SHP77 (cell line): ENCODE results near the gene DDX19B.
A peak's percentile ranks its signal among the peaks of the same experiment; 100 is the strongest.
"Not testable (repeated sequence)": the region's sequence is repeated elsewhere in the genome, so short reads cannot be mapped to it uniquely, and the experiment has no call there.

ENCODE experiments used
- DNase-seq, 2 experiments: peaks; one replicate each; lab custom pipeline; 2025; lab: John Stamatoyannopoulos, UW

DDX19B gene

DNA sequence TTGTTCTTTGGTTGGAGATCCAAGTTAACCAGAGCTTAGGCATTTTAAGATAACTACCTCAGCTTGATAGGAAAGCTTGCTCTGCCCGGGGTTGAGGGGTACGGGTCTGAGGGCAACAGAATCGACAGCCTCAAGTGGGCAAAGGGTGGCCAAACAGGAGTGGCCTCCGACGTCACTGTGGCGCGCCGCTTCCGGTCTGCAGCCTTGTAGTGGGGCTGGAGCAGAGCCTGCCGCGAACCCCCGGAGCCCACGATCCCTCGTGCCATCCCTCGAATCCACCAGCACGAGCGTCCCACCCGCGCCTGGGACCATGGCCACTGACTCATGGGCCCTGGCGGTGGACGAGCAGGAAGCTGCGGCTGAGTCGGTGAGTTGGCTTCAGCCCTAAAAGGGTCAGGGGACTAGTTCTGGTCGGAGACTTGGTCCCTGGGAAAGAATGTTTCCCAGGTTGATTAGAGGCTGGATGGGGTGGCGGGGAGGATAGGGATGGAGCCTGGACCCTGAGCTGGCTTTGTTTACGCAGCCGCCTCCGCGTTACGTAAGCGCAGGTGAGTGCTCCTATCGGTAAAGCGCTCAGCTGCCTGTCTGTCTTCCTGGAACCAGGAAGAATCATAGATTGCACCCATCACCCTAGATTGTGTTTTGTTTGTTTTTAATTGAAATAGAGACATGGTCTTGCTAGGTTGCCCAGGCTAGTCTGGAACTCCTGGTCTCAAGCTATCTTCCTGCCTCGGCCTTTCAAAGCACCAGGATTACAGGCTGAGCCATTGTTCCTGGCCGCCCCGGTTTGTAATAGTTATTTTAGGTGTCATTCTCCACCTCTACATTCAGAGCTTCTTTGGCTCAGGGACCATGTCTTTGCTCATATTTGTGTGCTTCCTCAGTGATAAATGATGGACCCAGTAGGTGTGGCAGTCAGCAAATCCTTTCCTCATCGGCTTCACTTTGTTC lies at the start of gene DDX19B:
TSS of gene DDX19B (plus strand) at position 199 of the 951 bp plus-strand sequence. CDS start at position 311, 112 bp downstream.
- peak; percentile 85 to 93 for DNase-seq

DNA sequence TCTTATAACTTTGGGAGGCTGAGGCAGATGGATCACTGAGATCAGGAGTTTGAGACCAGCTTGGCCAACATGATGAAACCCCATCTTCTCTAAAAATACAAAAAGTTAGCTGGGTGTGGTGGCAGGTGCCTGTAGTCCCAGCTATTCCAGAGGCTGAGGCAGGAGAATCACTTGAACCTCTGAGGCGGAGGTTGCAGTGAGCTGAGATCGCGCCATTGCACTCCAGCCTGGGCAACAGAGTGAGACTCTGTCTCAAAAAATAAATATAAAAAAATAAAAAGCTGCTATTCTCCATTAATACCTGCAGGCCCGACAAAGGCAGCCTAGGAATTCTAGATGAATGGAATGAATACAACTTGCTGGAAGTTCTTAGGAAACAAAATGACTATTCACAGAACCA lies 49.3 kb upstream of the DDX19B start:
- not testable (repeated sequence) for DNase-seq

DNA sequence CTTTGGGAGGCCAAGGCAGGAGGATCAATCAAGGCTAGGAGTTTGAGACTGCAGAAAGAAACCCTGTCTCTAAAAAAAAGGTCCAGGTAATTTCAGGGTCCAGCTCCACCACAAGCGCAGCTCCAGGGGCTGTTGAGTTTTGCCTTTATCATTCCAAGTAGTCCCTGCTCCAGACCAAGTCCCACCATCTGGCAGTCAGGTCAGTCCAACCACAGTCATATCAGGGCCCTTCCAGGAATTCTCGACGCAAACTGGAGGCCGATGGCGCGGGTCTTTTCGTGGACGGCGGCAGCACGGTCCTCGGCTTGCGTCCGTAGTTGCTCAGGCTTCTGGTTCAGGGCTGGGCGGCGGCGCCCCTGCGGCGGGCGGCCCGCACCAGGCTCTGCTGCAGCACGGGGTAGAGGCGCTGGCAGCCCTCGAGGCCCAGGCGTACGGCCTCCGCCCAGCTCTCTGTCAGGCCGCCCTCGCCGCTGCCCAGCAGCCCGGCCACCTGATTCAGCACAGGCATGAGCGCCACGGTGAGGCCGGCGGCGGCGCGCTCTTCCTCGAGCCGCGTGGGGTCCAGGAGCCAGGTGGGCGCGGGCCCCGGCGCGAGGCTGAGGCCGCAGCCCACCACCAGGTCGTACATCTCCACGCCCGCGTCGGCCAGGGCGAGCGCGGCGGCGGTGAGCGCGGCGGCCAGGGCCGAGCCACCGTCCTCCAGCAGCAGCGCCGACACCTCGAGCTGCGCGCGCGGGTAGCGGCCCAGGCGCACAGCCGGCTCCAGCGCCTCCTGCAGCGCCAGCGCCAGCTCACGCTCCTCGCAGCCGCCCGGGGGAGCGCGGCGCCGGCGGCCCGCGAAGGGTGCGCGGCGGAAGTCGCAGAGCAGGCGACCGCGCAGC lies 48.0 kb upstream of the DDX19B start:
- DNase-seq = peak; percentile 13 to 57

DNA sequence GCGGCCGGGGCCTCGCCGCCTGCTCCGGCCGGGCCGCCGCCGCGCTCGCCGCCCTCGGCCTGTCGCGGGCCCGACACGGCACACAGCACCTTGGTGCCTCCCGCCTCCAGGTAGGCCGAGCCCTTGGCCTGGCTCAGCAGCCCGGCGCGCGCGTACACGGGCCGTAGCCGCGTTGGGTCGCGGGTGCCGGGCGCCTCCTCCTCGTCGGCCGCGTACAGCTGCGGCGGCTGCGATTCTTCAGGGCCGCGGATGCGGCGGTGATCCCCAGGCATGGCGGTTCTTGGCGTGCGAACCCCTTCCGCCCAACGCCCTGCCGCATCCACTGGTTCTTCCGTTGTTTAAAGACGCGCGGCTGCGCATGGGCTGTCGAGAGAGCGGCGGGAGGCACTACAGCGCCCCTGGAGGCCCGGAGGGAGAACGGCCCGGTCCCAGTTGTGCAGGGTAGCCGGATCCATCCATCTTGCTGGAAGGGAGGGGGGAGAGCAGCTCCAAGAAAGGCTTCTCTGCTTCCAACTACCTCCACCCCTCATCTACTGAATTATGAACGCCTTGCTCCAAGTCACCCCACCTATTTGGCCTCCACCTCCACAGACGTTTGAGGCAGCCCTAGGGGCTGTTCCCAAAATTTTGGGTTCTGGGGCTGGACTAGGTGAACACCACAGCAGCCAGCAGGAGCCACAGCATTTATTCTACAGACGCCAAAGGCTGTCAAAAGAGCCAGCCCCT lies 47.2 kb upstream of the DDX19B start, which contains the start of gene EXOSC6:
TSS of gene EXOSC6 (minus strand) at position 312 of the 726 bp plus-strand sequence. CDS start at position 272, 40 bp downstream.
- DNase-seq = peak; percentile 95 to 97

DNA sequence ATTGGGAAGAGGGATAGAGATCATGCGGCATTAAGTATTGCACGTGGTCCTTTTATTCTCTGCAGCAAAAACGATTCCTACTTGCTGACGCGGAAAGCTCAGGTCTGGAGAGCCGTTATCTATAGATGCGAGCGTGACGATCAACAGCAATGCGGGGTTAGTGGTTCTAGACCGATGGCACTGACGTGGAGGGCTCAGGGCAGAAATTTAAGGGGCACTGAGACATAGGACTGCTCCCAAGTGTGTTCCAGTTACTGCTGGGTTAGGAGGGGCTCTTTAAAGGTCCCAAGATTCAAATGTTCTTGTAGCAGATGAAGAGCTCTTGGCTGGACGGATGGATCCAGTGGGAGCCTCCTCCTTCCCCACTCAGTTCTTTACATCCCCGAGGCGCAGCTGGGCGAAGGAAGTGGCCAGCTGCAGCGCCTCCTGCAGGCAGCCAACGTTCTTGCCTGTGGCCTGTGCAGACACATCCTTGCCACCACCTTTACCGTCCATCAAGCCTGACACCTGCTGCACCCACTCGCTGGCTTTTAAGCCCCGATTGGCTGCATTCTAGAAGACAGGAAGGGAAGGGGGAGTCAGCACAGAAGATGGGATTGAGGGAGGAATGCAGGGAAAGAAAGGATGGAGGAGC lies 46.5 kb upstream of the DDX19B start:
- DNase-seq = peak; percentile 26 to 37

DNA sequence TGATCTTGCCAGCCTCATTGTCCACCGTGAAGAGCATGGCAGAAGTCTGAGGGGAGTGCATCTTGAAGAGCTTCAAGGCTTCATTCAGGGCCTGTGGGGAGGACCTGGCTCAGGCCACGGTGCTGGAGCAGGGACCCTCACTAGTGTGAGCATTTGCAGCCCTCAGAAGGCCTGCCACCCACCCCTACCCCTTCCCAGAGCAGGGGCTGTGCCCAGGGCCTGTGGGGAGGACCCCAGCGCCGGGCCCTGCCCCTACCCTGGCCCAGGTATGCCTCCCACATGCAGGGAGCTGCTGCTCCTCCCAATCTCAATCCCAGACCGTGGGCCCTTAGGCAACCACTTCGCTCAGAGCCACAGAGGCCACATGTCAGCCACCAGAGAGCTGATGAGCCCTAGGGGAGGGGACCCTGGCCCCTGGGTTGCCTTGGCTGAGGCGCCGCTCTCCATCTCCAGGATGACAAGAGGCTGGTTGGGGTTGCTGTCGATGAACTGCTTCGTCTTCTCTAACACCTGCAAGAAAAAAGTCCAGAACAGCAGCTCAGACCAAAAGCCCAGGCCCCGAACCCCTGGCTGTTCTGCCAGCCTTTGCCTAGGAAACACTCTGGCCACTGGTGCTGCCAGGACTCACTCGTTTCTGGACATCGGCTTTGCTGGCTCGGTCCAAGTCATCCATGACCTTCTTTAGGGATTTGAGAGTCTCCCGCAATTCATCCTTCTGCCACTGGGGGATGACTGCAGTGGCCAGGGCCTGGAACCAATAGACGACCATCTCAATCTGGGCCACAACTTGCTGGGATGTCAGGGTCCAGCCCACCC lies 45.5 kb upstream of the DDX19B start:
- peak; percentile 16 to 19 for DNase-seq

DNA sequence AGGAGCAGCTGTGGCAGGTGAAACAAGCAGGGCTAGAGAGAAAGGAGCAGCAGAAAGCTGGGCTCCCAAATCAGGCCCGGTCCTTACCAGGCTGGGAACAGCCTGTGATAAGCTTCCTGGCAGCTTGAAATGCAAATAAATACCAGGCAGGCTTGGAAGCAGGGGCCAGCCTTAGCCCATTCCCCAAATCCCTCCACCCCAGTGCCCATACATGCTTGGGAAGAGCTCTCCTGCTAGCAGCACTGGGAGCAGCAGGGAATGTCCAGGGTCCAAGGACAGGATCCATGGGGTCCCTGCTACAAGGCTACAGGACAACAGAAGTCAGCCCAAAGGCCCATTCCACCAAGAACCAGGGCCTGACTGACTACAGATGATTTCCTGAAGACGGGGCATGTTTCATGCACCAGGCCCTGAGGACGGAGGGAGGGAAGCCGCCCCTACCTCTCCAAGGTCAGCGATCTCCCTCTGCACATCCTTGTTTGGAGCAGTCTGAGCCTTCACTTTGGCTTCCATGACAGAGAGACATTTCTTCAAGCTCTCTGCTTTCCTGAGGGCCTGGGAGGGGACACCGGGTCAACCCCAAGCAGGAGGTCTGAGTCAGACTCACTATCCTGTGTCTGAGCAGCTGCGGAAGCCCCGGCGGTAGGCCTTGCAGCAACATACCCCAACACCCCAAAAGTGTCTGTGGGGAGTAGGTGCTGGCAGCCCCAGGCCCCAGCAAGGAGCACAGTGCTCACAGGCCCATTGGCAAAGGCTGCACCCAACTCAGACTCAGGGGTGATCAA lies 44.6 kb upstream of the DDX19B start:
- DNase-seq = no peak

DNA sequence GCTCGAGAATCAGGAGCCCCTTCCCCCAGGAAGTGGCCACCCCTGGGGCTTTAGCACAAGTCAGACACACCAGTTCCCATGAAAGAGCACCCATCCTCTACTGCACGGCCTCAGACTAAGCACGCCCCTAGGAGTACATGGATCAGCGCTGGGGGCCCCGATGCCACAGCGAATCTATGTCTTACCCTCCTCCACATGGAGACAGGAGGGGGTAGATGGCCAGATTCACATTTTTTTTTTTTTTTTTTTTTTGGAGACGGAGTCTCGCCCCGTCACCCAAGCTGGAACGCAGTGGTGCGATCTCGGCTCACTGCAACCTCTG lies 44.1 kb upstream of the DDX19B start:
- no peak for DNase-seq

DNA sequence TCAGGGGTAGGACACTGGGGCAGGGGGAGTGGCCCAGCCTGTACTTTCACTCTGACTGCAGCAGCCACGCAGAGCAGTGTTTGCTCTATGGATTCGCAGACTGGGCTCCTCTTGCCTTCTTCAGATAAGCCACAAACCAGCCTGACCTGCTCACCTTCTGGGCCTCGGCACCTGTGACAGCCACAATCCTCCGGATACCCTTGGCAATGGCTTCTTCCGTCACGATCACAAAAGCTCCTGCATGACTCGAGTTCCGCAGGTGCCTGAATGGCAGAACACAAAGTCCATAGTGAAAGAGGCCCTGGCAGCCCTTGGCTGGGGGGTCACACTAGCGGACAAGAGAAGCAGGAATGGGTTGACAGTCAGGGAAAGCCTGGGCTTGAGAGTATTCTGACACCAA lies 43.4 kb upstream of the DDX19B start:
- no peak for DNase-seq

DNA sequence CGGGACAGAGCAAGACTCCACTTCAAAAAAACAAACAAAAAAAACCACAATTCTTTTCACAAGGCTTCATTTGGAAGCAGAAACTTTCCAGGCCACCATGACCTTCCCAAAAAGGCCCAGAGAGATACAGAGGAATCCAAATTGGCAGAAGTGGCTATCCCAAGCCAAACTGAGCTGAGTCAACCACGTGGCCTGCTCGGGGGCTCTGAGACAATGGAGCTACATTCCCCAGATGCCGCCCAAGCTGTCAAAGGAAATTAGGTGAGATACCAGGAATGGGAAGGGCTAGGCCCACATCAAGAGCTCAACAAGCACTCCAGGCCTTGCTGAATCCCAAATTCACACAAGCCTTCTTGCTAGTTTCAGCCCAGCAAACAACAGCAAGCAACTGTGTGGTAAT lies 41.6 kb upstream of the DDX19B start:
- no peak for DNase-seq

DNA sequence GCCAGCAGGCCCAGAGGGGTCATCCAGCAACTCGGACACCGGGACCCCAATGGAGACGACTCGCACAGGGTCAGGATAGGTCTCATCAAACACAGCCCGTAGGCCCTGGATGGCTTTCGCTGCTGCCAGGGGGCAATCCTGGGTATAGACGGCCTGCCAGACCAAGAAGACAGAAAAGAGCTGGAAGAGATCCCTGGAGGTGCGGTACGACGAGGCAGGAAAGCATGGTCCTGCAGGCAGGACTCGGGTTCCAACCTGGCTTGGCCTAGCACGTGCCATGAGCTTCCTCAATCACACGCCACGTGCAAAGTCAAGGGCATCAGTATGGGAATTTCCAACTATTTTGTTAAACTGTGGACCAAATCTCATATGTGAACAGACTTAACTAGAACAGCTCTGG lies 40.9 kb upstream of the DDX19B start:
- no peak for DNase-seq

DNA sequence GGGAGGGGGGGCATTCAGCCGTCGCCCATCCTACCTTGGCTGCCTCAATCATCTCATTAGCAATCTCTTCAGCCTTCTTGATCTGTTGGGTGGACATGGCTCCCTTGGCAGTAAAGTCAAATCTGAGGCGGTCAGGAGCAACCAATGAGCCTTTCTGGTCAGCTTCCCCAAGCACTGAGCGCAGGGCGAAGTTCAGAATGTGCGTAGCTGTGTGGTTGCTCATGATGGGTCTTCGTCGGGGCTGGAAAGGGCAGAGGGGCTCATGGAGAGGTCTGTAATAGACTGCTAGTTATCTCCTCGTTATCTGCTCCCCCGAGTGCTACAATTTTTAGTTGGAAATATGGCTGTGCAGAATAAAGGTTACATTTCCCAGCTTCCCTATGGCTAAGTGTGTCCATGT lies 40.0 kb upstream of the DDX19B start:
- no peak for DNase-seq

DNA sequence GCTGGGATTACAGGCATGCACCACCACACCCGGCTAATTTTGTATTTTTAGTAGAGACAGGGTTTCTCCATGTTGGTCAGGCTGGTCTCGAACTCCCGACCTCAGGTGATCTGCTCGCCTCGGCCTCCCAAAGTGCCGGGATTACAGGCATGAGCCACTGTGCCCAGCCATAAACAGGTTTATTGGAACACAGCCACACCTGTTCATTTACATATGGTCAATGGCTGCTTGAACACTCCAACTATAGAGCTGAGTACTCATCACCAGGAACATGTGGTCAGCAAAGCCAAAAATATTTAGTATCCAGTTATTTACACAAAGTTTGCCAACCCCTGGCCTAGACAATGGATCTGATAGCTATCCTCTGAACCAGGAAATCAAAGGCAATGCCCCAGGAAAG lies 39.1 kb upstream of the DDX19B start:
- DNase-seq = not testable (repeated sequence)

DNA sequence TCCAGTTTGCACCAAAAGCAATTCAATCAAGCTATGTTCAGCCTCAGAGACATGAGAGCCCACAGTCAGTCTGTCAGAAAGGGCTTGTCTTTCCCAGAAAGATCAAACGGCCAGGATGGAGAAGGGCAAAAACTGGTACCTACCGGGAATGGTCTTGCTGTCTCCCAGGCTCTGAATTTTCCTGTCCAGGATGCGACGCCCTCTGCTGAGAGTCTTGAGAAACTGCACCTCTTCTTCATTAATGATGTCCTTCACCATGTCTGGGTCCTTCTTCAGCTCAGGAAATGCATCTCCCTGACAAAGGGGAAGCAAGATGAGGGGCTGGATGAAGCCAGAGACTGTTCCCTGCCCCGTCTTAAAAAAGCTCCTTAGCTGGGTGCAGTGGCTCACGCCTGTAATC lies 31.5 kb upstream of the DDX19B start:
- peak; percentile 50 to 51 for DNase-seq

DNA sequence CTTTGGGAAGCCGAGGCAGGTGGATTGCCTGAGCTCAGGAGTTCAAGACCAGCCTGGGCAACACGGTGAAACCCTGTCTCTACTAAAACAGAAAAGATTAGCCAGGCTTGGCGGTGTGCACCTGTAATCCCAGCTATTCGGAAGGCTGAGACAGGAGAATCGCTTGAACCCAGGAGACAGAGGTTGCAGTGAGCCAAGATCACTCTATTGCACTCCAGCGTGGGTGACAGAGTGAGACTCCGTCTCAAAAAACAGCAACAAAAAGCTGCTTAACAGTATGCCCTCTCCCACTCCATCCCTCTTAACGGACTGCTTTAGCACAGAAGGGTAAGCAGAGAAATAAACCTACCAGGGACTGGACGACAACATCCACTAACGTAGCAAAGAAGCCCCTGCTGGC lies 31.1 kb upstream of the DDX19B start:
- DNase-seq = not testable (repeated sequence)

DNA sequence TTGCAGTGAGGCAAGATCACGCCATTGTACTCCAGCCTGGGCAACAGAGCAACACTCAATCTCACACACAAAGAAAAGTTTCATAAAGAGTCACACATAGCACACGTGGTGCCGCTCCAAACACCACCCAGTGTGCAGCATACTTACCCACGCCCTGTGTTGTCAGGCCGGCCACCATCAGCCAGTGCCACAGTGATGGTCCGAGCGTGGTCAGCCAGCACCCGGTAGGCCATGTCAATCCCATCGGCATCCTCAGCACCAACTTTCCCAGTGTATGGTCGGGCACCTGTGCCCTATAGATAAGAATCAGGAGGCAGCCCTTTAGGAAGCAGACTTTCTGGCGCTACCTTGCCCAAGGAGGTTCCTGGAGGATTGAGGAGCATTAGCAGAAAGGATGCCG lies 29.5 kb upstream of the DDX19B start:
- DNase-seq = no peak

DNA sequence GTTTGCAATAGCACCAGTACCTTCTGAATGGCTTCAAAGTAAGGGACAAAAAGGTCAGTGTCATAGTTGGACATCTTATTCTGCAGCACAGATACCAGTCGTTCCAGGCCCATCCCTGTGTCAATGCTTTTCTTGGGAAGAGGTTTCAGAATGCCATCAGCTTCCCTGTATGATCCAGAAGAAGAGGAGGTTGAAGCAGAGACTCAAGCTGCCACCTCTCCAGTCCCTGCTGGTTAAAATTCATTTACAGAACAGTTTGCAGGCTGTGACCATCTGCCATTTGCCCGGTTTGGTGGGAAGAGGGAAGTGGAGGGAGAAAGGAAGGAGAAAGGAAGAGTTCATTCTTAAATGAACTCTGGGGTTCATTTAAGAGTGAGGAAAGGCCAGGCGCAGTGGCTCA lies 28.8 kb upstream of the DDX19B start:
- no peak for DNase-seq

DNA sequence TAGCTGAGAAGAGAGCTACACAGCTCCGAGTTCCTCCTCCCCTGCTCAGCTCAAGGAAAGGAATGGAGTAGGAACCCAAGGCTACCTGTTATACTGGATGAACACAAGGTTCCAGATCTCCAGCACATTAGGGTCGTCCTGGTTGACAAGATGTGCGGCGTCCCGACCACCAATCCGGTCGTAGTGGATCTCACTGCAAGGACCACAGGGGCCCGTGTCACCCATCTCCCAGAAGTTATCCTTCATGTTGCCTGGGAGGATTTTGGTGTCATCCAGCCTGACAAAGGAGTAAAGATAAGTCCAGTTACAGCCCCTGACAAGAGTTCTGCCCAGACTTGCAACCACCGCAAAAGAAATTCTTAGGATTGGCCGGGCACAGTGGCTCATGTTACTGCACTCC lies 27.3 kb upstream of the DDX19B start:
- DNase-seq = no peak

DNA sequence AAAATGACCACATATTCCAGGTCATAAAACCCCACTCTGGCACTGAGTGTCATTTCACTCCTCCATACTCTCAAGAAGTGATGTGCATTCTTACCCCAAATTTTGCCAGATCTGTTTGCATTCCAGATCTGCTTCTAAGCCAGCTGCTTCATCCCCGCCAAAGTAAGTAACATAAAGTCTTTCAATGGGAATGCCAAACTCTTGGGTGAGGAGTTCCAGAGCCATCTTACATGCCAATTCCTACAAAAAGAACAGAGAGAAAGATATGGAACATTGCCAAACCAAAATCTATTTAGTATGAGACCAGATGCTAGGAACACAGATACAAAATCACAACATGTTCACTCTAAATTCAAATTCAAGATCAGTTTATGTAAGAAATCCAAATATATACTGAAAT lies 22.6 kb upstream of the DDX19B start:
- no peak for DNase-seq
